HG03571 (cell line): ENCODE data around the gene RNF17.

ENCODE experiments used
- ATAC-seq: cut with Tn5 transposase; IDR thresholded peaks from one replicate; pipeline ENCODE4 v1.9.1; 2021; ENCODE audit not compliant: unreplicated experiment

RNF17 gene, protein sequence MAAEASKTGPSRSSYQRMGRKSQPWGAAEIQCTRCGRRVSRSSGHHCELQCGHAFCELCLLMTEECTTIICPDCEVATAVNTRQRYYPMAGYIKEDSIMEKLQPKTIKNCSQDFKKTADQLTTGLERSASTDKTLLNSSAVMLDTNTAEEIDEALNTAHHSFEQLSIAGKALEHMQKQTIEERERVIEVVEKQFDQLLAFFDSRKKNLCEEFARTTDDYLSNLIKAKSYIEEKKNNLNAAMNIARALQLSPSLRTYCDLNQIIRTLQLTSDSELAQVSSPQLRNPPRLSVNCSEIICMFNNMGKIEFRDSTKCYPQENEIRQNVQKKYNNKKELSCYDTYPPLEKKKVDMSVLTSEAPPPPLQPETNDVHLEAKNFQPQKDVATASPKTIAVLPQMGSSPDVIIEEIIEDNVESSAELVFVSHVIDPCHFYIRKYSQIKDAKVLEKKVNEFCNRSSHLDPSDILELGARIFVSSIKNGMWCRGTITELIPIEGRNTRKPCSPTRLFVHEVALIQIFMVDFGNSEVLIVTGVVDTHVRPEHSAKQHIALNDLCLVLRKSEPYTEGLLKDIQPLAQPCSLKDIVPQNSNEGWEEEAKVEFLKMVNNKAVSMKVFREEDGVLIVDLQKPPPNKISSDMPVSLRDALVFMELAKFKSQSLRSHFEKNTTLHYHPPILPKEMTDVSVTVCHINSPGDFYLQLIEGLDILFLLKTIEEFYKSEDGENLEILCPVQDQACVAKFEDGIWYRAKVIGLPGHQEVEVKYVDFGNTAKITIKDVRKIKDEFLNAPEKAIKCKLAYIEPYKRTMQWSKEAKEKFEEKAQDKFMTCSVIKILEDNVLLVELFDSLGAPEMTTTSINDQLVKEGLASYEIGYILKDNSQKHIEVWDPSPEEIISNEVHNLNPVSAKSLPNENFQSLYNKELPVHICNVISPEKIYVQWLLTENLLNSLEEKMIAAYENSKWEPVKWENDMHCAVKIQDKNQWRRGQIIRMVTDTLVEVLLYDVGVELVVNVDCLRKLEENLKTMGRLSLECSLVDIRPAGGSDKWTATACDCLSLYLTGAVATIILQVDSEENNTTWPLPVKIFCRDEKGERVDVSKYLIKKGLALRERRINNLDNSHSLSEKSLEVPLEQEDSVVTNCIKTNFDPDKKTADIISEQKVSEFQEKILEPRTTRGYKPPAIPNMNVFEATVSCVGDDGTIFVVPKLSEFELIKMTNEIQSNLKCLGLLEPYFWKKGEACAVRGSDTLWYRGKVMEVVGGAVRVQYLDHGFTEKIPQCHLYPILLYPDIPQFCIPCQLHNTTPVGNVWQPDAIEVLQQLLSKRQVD (N-terminal part only)

DNA sequence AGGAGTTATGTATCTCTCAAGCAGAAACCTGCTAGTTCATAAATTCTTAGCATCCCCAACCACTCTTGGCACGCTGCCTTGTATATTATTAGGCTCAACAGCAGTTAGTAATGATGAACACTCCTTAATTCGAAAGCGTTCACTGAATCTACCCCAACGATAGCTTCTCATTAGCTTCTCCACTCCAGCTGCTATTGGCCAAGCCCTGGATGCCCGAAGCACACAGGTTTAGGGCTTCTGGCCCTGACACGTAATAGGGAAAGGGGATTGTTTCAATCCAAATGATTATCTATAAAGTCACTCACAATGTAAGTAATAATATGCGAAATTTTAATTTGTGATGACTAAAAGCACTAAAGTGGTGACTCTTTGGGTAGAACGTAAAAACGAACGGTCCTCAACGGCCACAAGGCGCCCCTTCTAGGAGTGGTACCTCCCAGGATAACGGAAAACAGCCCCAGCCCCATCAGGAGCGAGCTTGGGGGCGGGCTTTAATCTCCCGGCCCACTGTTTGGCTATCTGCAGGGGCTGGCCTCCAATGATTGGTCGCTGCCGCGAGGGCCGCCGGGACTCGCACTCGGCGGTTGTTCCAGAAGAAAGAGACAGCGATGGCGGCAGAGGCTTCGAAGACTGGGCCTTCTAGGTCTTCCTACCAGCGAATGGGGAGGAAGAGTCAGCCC lies at the start of gene RNF17:
RNF17 (plus strand) TSS at position 574 of the 680 bp plus-strand sequence; CDS start at position 609, 35 bp downstream.
- ATAC-seq, result no peak

DNA sequence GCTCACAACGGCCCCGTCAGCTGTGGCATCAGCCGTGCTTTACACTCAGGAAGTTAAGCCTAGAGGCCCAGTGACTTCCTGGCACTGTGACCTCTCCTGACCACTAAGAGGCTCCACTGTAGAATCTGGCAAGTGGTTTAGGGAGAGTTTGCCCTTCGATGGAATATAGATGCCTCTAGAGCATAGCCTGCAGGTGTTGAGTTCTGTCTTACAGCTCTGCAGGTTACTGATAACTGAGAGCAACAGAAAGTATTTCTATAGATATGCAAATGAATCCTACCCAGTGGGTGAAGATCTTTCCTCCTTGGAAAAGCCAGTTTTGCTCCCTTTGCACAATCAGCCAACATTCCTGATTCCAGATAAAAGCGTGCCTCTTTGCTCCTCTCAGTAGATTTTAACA lies 48.0 kb upstream of the RNF17 start:
- no peak for ATAC-seq

DNA sequence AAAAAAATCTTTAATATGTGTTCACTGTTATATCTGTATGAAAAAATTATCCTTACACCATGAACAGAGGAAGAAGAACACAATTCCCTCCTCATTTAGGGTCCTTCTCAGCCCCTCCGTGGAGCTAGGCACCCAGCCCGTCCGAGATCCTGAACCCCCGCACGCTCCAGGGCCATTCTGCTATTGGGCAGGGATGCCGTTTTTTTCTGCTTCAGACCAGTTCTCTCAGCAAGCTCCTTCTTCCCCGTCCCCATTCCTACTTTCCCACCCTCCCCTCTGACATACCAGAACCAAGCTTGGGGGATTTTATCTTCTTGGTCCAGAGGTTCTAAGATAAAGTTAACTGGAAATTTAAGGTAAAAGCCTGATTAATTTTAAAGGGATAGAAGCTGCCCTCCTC lies 47.5 kb upstream of the RNF17 start:
- ATAC-seq, result no peak

DNA sequence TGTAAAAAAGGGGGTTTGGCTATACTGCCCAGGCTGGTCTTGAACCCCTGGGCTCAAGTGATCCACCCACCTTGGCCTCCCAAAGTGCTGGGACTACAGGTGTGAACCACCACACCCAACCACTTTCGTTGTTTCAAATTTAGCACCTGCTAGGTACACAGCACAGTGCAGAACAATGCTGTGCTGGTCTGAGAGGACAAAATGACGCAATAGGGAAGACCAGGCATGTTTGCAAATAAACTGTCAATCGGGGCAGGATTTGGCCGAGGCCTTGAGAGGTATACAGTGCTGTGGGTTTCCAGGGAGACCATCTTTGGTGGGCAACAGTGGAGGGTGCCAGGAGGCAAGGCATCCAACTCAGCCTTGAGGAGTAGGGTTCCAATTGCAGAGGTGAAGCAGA lies 46.8 kb upstream of the RNF17 start:
- no peak for ATAC-seq

DNA sequence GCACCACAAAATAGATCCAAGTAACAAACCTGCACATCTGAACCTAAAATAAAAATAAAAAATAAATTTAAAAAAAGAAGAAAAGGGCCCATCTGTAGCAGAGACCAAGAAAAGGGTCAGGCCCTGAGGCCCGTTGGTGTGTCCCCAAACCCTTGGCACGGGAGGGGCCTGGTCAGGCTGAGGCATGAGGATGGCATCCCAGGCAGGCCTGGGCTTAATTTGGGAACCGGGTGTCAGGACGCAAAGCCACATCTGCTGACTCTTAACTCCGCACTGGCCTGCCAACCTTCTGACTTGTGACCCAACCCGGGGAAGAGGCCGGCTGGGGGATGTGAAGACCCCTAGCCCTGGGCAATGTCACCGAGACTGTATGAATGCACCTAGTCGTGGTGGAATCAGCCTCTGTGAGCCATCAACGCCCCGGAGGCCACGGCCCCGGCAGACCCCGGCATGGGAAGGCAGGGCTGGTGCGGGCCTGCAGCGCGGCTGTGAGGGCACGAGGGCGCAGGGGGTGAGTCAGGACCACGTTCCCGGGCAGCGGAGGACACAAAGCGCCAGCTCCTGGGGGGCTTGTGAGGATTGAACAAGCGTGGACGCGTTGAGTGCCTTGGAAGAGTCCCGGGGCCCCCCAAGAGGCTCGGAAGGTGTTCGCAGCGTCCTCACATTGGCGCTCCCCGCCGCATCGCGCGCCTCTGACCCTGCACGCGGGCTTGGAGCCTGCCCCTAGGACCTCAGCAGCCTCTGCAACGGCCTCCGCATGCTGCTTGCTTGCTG lies 45.6 kb upstream of the RNF17 start:
- ATAC-seq, result no peak

DNA sequence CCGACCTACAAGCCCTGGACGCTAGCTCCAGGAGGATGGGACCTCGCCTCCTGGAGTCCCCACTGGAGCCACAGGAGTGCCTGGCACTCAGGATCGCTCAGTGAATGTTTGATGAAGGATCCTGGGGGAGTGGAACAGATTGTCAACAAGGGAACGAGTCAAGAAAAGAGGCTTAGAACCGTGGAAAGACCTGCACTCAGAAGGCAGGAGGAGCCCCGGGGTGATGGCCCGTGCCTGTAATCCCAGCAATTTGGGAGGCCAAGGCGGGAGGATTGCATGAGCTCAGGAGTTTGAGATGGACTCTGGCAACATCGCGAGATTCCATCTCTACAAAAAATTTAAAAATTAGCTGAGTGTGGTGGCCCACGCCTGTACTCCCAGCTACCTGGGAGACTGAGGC lies 44.8 kb upstream of the RNF17 start:
- ATAC-seq, result no peak

DNA sequence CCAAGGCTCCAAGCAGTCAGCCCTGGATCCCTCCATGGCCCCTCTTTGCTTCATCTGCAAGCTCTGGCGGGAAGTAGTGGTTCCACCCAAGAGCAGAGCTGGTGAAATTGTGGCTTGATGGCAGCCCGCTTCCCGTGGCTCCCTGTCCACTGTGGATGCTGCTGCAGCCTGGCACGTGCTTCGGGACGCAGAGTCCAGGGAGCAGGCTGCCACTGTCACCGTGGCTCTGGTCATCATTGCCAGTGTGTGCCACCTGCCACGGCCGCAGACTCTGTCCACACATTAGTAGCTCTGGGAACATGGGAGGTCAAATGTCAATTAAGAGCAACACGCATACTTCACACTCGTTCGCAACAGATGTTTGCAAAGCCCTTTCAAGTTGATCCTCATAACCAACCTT lies 40.8 kb upstream of the RNF17 start:
- no peak for ATAC-seq

DNA sequence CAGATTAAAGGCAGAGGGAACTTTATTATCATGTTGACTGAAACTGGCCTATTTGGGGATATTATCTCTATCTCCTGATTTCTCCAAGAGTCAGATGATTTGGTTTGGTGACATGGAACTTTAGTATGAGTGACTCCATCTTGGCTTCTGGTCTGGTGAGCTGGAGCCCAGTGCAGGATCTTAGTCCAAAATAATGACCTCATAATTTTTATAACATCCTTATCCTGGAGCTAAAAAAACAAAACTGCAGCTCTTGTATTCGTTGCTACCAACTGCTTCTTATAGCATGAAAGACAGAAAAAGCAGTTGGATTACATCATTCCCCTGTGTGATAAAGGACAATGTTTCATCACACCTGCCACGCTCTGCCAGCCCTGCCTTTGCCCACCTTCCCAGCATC lies 39.3 kb upstream of the RNF17 start:
- no peak for ATAC-seq

DNA sequence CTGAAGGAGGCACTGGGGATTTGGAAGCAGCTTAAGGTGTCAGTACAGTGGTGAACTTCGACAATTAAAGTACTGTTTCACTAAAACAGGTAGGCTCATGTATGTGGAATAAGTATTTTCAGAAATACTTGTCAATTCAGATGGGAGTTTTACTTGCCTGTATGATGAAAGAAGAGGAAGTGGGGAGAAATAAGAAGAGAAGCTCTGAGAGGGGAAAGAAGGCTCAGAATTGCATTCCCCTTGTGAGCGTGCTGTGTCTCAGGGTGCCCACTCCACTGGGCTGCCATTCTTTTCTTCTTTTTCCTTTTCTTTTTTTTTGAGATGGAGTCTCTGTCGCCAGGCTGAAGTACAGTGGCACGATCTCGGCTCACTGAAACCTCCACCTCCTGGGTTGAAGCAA lies 38.6 kb upstream of the RNF17 start:
- no peak for ATAC-seq

DNA sequence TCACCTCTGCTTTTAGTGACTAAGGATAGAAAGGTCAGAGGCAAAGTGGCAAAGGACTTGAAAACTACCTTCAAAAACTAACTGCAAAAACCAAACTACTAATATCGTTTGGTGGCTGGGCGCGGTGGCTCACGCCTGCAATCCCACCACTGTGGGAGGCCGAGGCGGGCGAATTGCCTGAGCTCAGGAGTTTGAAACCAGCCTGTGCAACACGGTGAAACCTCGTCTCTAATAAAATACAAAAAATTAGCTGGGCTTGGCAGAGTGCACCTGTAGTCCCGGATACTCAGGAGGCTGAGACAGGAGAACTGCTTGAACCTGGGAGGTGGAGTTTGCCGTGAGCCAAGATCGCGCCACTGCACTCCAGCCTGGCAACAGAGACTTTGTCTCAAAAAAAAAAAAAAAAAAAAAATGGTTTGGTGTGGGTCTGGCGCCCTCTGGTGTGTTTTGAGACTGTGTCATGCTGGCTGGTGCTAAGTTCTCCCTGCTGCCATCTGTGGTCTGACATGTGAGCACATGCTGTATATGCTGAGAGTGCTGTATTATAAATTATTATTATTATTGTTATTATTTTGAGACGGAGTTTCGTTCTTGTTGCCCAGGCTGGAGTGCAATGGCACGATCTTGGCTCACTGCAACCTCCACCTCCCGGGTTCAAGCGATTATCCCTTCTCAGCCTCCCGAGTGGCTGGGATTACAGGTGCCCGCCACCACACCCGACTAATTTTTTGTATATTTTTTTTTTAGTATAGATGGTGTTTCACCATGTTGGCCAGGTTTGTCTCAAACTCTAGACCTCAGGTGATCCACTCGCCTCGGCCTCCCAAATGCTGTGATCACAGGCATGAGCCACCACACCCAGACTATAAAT lies 36.0 kb upstream of the RNF17 start:
- ATAC-seq, result peak; percentile 77

DNA sequence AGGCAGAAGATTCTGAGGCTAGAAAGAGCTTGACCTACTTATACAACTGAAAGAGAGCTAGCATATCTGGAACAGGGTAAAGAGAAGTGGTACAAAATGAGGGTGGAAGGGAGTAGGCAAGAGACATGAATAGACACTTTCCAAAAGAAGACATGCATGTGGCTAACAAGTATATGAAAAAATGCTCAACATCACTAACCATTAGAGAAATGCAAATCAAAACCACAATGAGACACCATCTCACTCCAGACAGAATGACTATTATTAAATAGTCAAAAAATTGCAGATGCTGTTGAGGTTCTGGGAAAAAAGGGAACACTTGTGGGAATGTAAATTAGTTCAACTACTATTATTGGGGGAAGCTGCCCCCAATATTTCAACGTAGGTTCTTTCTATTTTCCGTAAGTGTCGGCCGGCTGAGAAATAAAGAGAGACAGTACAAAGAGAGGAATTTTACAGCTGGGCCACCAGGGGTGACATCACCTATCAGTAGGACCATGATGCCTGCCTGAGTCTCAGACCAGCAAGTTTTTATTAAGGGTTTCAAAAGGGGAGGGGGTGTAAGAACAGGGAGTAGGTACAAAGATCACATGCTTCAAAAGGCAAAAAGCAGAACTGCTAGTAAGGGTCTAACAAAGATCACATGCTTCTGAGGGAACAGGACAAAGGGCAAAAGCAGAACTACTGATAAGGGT lies 32.9 kb upstream of the RNF17 start:
- peak; percentile 51 for ATAC-seq

DNA sequence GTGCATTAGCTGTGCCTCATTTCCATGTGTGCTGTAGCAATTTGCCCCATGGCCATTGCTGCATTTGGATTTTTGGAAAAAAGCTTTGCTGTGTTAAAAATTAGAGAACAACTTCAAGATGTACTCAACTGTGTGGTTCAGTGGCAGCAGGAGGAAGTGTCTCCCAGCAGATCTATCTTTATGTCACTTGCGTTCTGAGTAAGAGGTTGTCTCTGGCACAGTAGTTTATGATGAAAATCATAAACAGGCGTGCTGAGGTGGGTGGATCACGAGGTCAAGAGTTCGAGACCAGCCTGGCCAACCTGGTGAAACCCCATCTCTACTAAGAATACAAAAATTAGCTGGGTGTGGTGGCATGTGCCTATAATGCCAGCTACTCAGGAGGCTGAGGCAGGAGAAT lies 29.0 kb upstream of the RNF17 start:
- no peak for ATAC-seq

DNA sequence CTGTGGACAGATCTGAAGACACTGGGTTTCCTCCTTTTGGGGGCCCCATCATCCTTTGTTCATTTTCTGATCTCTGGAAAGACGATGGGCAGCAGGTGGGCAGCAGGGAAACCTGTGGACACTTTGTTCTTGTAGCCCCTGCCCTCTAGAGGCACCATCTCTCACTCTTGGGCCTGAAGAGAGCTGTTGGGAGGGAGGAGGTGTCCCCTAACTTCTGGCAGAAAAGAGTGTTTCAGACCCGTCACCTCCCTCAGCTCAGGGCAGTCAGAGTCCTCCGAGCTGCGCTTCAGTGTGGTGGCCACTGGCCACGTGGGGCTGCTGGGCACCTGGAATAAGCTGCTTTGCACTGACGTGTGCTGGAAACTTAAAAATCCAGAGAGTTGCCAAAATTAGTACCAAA lies 26.9 kb upstream of the RNF17 start:
- ATAC-seq, result no peak

DNA sequence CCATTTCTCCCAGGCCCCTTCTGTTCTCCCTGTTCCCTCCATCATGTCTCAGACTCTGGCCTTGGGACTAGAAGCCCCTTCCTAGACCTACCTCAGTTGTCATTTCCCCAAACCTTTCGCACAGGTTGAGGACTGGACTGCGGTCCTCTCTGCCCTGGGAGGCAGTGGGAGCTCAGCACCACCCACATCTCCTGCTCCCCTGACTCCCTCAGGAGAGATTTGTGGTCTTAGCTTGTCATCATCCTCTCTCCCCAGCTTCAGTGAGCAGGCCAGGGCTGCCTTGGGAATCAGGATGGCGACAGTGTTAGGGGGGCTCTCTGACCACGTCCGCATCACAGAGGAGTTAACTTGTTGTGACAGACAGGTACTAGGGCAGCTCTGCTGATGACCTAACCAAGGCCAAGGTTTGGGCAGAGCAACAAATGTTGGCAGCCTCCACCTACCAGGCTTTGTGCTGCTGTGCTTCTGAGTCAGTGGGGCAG lies 25.6 kb upstream of the RNF17 start:
- ATAC-seq, result no peak

DNA sequence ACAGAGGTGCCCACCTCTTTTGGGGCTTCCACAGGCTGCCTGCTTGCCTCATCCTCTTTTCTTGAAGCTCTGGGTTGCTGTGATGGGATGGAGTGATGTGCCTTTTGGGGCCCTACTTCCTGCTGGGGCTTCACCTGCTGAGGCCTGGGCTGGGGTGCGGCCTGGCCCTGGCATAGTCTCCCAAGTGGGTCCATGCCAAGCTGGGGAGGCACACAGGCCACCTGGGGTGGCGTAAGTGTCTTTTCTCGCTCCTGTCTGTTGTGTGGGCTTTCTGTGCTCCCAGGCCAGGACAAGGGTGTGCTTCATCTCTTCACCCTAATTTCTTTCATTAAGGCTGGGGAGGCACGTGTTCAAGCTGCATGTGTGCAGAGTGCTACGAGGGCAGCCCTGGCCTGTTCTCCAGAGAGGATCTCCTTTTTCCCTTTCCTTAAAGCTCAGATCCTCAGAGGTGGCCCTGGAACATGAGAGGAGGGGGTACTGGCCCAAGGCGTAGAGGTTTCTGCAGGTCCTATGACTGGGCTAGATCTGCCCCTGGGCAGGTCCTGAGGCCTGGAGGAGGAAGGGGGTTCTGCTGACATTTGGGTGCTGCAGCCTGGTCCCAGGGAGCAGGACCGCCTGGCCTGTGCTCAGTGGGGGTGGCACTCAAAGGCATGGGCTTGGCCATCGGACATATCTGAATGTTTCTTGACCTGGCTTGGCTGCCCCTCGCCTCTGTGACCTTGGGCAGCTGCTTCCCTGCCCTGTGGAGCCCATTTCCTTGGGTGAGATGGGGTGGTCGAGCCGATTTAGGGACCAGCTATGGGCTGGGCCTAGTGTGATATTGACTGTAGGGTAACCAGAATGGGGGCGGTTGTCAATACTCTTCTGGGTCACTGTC lies 23.7 kb upstream of the RNF17 start:
- no peak for ATAC-seq

DNA sequence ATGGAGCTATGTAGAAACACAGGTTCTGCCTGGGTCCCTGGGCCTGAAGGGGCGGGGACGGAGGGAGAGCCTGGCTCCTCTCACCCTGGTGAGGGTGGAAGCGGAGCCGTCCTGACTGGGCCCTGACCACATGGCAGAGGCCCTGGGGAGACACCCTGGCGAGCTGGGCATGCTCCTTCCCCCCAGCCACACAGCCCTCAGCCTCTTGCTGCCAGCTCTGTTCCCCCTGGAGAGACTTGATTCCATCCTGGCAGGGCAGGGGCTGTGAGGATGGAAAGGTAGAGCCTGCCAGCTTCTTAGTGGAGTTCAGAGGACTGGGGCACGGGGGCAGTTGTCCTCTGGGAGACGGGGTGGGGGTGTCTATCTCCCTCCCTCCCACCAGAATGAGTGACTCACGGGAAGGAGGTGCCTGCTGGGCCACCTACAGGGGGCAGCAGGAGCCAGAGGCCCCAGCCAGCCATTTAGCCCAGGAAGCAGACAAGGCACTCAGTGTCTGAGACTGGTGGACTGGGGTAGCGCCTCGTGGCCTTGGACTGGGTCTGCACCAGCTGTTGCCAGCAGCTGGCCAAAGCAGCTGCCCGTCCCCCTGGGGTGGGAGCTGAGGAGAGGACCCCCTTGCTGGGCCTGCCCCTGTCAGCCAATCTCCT lies 22.8 kb upstream of the RNF17 start:
- ATAC-seq, result no peak

DNA sequence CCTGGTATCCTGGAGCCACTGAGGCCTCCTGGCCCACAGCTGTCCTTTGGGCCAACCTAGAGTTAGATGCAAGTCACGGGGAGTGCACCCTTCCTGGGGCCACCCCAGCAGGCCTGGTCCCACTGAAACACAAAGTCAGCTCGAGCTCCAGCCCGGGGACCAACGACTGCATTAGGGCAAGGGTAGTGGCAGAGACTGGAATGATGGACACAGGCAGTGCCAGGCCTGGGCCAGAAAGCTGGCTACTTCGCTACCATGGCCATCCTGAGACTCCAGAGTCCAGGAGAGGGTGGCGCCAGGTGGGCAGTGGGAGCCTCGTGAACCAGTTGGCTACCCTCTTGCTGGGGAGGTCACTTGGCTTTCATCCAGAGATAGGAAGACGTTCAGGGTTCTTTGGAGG lies 22.2 kb upstream of the RNF17 start:
- no peak for ATAC-seq
